Measurements from ENCODE around the gene IGF2.

DNA sequence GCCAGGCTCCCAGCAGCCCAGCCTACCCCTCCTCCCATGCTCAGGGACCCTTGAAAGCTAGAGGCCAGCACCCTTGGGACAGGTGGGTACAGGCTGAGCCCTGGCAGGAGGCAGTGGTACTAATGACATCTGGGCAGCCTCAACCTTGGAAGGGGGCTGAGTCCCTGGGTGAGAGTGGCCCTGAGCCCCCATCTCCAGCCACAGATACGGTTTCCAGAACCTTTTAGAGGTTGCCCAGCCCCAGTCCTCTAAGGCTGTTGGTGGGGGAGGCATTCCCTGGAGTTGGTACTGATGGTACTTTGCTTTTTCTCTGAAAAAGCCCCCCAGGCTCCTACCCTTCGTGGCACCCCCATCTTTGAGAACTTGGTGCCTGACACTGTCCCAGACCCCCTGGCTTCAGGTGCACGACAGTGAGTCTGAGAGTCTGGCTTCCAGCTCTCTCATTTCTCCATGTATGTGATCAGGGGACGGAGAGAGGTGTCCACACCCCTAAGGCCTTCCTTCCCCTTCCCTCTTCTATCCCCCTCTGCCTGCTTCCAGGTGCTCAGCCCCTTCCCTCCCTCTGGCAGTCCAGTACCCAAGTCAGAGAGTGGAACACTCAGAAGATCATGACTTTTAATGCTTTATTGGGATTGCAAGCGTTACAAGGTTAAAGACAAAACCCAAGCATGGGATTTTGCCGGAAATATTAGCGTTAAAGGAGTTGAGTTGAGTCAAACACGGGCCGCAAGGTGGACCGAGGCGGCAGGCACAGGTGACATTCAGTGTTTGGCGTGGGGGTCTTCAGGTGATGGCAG lies 10.5 kb downstream of the IGF2 start:
- TF ChIP-seq, protein P1, sequence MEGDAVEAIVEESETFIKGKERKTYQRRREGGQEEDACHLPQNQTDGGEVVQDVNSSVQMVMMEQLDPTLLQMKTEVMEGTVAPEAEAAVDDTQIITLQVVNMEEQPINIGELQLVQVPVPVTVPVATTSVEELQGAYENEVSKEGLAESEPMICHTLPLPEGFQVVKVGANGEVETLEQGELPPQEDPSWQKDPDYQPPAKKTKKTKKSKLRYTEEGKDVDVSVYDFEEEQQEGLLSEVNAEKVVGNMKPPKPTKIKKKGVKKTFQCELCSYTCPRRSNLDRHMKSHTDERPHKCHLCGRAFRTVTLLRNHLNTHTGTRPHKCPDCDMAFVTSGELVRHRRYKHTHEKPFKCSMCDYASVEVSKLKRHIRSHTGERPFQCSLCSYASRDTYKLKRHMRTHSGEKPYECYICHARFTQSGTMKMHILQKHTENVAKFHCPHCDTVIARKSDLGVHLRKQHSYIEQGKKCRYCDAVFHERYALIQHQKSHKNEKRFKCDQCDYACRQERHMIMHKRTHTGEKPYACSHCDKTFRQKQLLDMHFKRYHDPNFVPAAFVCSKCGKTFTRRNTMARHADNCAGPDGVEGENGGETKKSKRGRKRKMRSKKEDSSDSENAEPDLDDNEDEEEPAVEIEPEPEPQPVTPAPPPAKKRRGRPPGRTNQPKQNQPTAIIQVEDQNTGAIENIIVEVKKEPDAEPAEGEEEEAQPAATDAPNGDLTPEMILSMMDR (IDR thresholded peaks at IDR 0.05) = no peak
- TF ChIP-seq POLR2A (IDR thresholded peaks at IDR 0.05) = no peak
